Transverse colon (tissue), 4 donors: ENCODE measurements around the gene FGFR2. TPM values are rescaled to one million over a fixed set of nuclear protein-coding genes. Genes with fewer than 3 reads are reported as not detected.
A peak's percentile ranks its signal among the peaks of the same experiment; 100 is the strongest.

Source experiments
- DNase-seq: peaks from one replicate; pipeline ENCODE4 v3.0.0-alpha.2; 2019
- H3K27ac ChIP-seq, 4 donors: fragments of 200-600 bp; sonication (generic); 2 replicates each; pipeline ENCODE4 v1.5.1; 2016 to 2018; ENCODE audit warnings: inconsistent platforms in 4 of 4
- H3K27me3 ChIP-seq: fragments of 200-600 bp; sonication (generic); 2 replicates; pipeline ENCODE4 v1.5.1; 2017; ENCODE audit warnings: inconsistent platforms
- H3K36me3 ChIP-seq, 4 donors: fragments of 200-600 bp; sonication (generic); 2 replicates each; pipeline ENCODE4 v1.5.1; 2017 to 2019; ENCODE audit warnings: inconsistent platforms in 4 of 4
- H3K4me1 ChIP-seq, 4 donors: fragments of 200-600 bp; sonication (generic); 2 replicates each; pipeline ENCODE4 v1.5.1; 2017 to 2020; ENCODE audit warnings: inconsistent platforms in 4 of 4
- H3K4me3 ChIP-seq, 4 donors: fragments of 200-600 bp; sonication (generic); 1 replicate in 1 of 4; 2 replicates in 3 of 4; pipeline versions ENCODE4 v1.5.1 to v1.6.1; 2017 to 2019; ENCODE audit warnings: inconsistent platforms in 4 of 4
- H3K9me3 ChIP-seq, 2 donors: fragments of 200-600 bp; sonication (generic); 2 replicates each; pipeline ENCODE4 v1.5.1; 2017 to 2019; ENCODE audit warnings: inconsistent platforms in 2 of 2
- EP300 ChIP-seq: sonication (generic); formaldehyde crosslinking; IDR thresholded peaks from one replicate; pipeline ENCODE4 v1.6.1; 2017; ENCODE audit warnings: antibody characterized with exemption, low read depth
- POLR2A ChIP-seq: fragments of 450-650 bp; IDR thresholded peaks from one replicate; pipeline ENCODE4 v1.6.1; 2016; ENCODE audit warnings: antibody characterized with exemption, mild to moderate bottlenecking, moderate library complexity
- POLR2AphosphoS5 ChIP-seq, 3 donors: sonication (generic); formaldehyde crosslinking; IDR thresholded peaks; one replicate each; pipeline ENCODE4 v1.6.1; 2016; ENCODE audit warnings: antibody characterized with exemption in 3 of 3
- WGBS, 2 donors: methylation state at CpG; one replicate each; pipeline ENCODE4 v1.1.5; 2018; ENCODE audit warnings: low coverage in 1 of 2; 5-methylcytosine and 5-hydroxymethylcytosine counted together
- in situ Hi-C, 4 donors: fragments of 200-750 bp; cut with MboI; loops; one replicate each; pipeline versions ENCODE4 v1.15.0 to v1.15.1; 2017; ENCODE audit warnings: low sequenced_read_pairs in 3 of 4, low pct_ligation_motif_present in 1 of 4, low pct_unique_long_range_greater_than_20kb in 1 of 4
- intact Hi-C: fragments of 100-400 bp; cut with DNase I; formaldehyde crosslinking; loops from one replicate; pipeline ENCODE4 v1.15.1; 2023; ENCODE audit warnings: low total_unique reads
- total RNA-seq, 4 donors: library from RNA; depleted of rRNA; stranded (reverse); fragments of >200 nt; gene quantifications; one replicate each; pipeline ENCODE4 v1.1.0, GENCODE V29; 2016
- TF ChIP-seq, protein P1 (sequence below), 5 experiments: fragments of 200-600 bp in 3 of 5; fragments of 450-650 bp in 2 of 5; sonication (generic) in 3 of 5; IDR thresholded peaks; 1 replicate in 2 of 5; 2 replicates in 3 of 5; pipeline ENCODE4 v1.5.1; 2016 to 2017; ENCODE audit warnings: antibody characterized with exemption in 5 of 5, inconsistent platforms in 3 of 5, mild to moderate bottlenecking in 2 of 5, moderate library complexity in 1 of 5

The FGFR2 gene
- total RNA-seq, 4 donors from 2014 or later: 30.3 to 114 (median 87.9) TPM

DNA sequence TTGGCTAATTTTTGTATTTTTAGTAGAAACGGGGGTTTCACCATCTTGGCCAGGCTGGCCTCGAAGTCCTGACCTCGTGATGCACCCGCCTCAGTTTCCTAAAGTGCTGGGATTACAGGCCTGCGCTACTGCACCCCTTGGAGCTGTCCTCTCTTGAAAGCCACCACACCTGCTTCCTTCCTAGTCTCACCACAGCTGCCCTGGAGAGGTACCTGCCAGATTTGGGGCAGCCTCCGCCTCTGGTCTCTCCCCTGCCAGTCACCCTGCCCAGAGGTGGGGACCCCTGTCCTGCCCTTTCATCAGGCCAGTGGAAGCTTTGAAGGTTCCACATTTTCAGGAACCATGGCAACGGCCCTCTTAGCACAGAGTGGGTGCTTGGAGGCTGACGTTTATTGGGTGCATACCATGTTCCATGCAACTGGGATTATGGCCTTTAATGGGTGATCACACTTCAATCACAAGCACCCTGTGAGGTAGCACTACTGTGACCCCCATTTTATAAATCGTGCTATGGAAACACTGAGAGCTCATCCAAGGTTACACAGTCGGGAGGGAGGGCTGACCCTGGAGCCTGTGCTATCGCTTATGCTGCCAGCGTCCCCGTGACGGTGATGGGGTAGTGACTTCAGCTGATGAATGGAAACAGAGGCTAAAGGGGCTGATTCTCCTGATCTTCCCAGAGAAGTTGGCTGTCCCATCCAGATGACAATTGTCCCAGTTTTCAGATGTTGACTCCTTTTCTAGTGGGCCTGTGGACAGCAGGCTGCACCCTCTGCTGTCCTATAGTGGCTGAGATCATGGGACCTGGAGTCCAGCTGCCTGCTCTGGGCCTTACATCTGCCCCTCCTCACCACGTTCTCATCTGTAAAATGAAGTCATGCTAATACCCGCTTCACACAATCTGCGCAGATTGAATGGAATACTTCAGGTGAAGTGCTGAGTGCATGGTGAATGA is 11.5 kb upstream of the FGFR2 start:
- Histone ChIP-seq H3K9me3 (no peaks in the 10 kb centered on the region), H3K4me3 (no peak overlapping the region), H3K27me3 (no peaks in the 10 kb centered on the region), H3K36me3 (no peaks in the 10 kb centered on the region), H3K4me1 (peaks cover 0 to 7% (median 2%) of the 10 kb centered on the region in 4 donors), H3K27ac (no peak overlapping the region)
- intact Hi-C loops: loop anchor here (2.0 kb wide), 1 partner anchor 661 kb away; no protein-coding TSS in a partner anchor
- DNase-seq: no peak
- WGBS, 2 donors: 84% methylated on average over 17 of the region's 17 CpGs; no CpG with 5 or more reads in 1 of the 2 donors
- TF ChIP-seq POLR2A (no peak), POLR2AphosphoS5 (IDR thresholded peaks at IDR 0.05) (no peak), EP300 (no peak)
- TF ChIP-seq, protein P1, sequence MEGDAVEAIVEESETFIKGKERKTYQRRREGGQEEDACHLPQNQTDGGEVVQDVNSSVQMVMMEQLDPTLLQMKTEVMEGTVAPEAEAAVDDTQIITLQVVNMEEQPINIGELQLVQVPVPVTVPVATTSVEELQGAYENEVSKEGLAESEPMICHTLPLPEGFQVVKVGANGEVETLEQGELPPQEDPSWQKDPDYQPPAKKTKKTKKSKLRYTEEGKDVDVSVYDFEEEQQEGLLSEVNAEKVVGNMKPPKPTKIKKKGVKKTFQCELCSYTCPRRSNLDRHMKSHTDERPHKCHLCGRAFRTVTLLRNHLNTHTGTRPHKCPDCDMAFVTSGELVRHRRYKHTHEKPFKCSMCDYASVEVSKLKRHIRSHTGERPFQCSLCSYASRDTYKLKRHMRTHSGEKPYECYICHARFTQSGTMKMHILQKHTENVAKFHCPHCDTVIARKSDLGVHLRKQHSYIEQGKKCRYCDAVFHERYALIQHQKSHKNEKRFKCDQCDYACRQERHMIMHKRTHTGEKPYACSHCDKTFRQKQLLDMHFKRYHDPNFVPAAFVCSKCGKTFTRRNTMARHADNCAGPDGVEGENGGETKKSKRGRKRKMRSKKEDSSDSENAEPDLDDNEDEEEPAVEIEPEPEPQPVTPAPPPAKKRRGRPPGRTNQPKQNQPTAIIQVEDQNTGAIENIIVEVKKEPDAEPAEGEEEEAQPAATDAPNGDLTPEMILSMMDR (IDR thresholded peaks at IDR 0.05): no peak
- in situ Hi-C loops: loop anchor here (10.0 to 25.0 kb wide), 2 partner anchors 647 to 665 kb away; no protein-coding TSS in a partner anchor

DNA sequence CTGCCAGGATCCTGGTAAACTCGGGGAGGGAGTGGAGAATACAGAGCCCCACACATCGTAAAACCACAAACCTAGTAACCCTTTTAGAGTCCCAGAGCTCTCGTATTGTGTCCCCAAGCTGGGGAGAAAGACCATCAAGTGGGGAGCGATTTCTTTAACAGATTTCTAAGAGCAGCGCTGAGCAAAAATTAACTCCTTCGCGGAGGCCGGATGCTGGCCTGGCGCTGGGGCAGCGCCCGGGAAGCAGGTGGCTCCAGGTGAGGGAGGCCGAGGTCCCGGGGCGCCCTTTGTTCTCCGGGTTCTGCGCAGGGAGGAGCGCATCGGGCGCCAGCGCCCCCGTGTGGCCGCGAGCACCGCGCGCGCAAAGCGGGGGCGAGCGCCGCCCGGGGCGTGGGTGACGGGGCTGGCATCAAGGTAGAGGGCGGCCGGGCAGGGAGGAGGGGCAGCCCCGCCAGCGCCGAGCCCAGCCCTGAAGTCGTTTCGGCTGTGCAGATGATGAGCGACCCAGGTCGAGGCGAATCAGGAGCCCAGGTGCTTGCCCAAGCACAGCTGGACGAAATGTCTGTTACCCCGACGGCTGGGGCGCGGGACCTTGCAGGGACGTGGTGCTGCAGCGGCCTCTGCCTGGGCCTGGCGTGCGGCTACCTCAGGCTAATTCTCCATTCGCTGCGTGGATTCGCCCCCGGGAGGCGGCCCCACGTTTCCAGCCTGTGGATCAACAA is 10.4 kb upstream of the FGFR2 start:
- H3K36me3 ChIP-seq: no peaks in the 10 kb centered on the region
- WGBS, 2 donors: 0 to 10% methylated on average over 2 to 58 of the region's 59 CpGs
- TF ChIP-seq, protein P1 (IDR thresholded peaks at IDR 0.05): peak; percentile 57 to 94 (median 91)
- no peak for TF ChIP-seq POLR2A
- intact Hi-C loops (loop anchor here (2.0 kb wide), 1 partner anchor 660 kb away; no protein-coding TSS in a partner anchor), in situ Hi-C loops (loop anchor here in 3 of 4 donors (10.0 to 25.0 kb wide), 2 partner anchors 646 to 664 kb away; no protein-coding TSS in a partner anchor)
- H3K27ac ChIP-seq: peak overlapping the region in 1 of 4 donors; percentile 38
- no peaks in the 10 kb centered on the region for H3K27me3 ChIP-seq
- H3K4me1 ChIP-seq: peaks cover 0 to 7% (median 2%) of the 10 kb centered on the region in 4 donors
- DNase-seq: peak; percentile 75
- H3K4me3 ChIP-seq: peak overlapping the region; percentile 17 to 28 (median 20)
- H3K9me3 ChIP-seq: no peaks in the 10 kb centered on the region

DNA sequence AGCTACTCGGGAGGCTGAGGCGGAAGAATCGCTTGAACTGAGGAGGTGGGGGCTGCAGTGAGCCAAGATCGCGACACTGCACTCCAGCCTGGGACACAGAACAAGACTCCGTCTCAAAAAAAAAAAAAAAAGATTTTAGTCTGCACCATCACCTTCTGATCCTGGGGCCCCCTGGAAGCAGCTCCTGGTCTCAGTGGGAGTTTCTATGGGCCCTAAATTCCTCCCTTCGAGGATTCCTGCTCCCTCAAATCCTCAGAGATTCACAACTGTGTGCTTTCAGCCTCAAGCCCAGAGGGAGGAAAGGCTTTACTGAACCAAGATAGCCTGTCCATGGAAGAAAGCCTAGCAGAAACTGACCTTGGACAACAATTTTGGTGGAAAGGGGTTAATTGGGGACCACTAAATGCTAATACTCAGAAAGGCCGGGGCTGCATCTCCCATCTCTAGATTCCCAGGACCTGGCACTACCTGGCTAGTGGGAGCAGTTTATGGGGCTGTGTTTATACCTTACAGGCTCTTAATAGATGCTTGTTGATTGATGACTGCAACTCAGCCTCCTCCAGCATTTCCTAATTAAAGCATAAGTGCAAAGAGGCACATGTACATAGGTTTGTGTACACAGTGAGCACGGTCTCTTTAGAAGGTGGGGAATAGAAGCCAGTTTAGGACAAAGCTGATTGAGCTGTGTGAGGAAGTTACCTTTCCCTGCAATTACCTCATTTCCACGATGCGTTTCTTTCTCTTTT is 9.2 kb upstream of the FGFR2 start:
- Histone ChIP-seq H3K4me3 (no peak overlapping the region), H3K4me1 (peaks cover 0 to 7% (median 2%) of the 10 kb centered on the region in 4 donors), H3K9me3 (no peaks in the 10 kb centered on the region), H3K27me3 (no peaks in the 10 kb centered on the region), H3K27ac (no peak overlapping the region), H3K36me3 (no peaks in the 10 kb centered on the region)
- 61 to 79% methylated on average over 3 to 11 of the region's 11 CpGs for WGBS, 2 donors
- TF ChIP-seq, protein P1 (IDR thresholded peaks at IDR 0.05): no peak
- no peak for TF ChIP-seq POLR2AphosphoS5 (IDR thresholded peaks at IDR 0.05)
- TF ChIP-seq POLR2A: no peak
- TF ChIP-seq EP300: no peak
- intact Hi-C loops: loop anchor here (2.0 kb wide), 1 partner anchor 659 kb away; no protein-coding TSS in a partner anchor
- no peak for DNase-seq
- in situ Hi-C loops: loop anchor here in 3 of 4 donors (10.0 to 25.0 kb wide), 2 partner anchors 645 to 663 kb away; no protein-coding TSS in a partner anchor
